IMR-90 (cell line): ENCODE results near the gene PPP1R14C. TPM values are rescaled to one million over a fixed set of nuclear protein-coding genes. Genes with fewer than 3 reads are reported as not detected.

Experiments
- ATAC-seq: fragments of 200-7000 bp; cut with Tn5 transposase; 2 replicates; pipeline ENCODE4 v1.9.1; 2020; ENCODE audit warnings: low read depth, mild to moderate bottlenecking, moderate library complexity
- BruUV-seq: library from RNA; stranded (reverse); fragments of 400-500 nt; replicated peaks from 2 replicates; lab custom pipeline; 2021; lab: Mats Ljungman, UMichigan
- CTCF ChIA-PET: fragments of 300-600 bp; formaldehyde crosslinking; extraction: SDS; loops from one replicate; lab custom pipeline; 2021; ENCODE audit warnings: antibody characterized with exemption; lab: Yijun Ruan, JAX
- POLR2A ChIA-PET: fragments of 300-600 bp; sonication (Branson Sonifier 250); formaldehyde crosslinking; loops from one replicate; lab custom pipeline; 2022; ENCODE audit warnings: antibody characterized with exemption; ENCODE audit not compliant: unreplicated experiment; lab: Charles Lee
- DNase-seq: peaks from one replicate; pipeline ENCODE4 v3.0.0; 2013
- H2AFZ ChIP-seq: replicated peaks from 2 replicates; pipeline ENCODE3; 2013; ENCODE audit warnings: low read length, mild to moderate bottlenecking; ENCODE audit not compliant: poor library complexity
- H2AK5ac ChIP-seq: 2 replicates; pipeline ENCODE4 v1.6.1; 2013; ENCODE audit warnings: low read depth, low read length, inconsistent platforms
- H2AK9ac ChIP-seq: replicated peaks from 2 replicates; pipeline ENCODE3; 2013; ENCODE audit warnings: mild to moderate bottlenecking, low read depth, low read length, moderate library complexity; ENCODE audit not compliant: poor library complexity
- H2BK120ac ChIP-seq: 2 replicates; pipeline ENCODE4 v1.6.1; 2013; ENCODE audit warnings: low read depth, low read length, inconsistent platforms
- H2BK15ac ChIP-seq: 3 replicates; pipeline ENCODE4 v1.6.1; 2013; ENCODE audit warnings: low read depth, low read length, inconsistent platforms
- H2BK20ac ChIP-seq: 2 replicates; pipeline ENCODE4 v1.6.1; 2013; ENCODE audit warnings: low read depth, mild to moderate bottlenecking, inconsistent platforms, low read length, moderate library complexity
- H2BK5ac ChIP-seq: 2 replicates; pipeline ENCODE4 v1.6.1; 2013; ENCODE audit warnings: mild to moderate bottlenecking, low read depth, low read length, inconsistent platforms; ENCODE audit not compliant: poor library complexity, severe bottlenecking
- H3K14ac ChIP-seq: replicated peaks from 2 replicates; pipeline ENCODE4 v1.6.1; 2013; ENCODE audit warnings: low read depth, low read length, inconsistent platforms
- H3K18ac ChIP-seq: 2 replicates; pipeline ENCODE4 v1.6.1; 2013; ENCODE audit warnings: low read depth, low read length, control low read depth
- H3K23ac ChIP-seq: 2 replicates; pipeline ENCODE4 v1.6.1; 2013; ENCODE audit warnings: low read depth, low read length, inconsistent platforms
- H3K27ac ChIP-seq: 2 replicates; pipeline ENCODE4 v1.5.1; 2013; ENCODE audit warnings: mild to moderate bottlenecking, control low read depth, low read length; ENCODE audit not compliant: insufficient read depth
- H3K27me3 ChIP-seq: 2 replicates; pipeline ENCODE4 v1.6.1; 2013; ENCODE audit warnings: low read length; ENCODE audit not compliant: control insufficient read depth, insufficient read depth
- H3K36me3 ChIP-seq: 2 replicates; pipeline ENCODE4 v1.6.1; 2013; ENCODE audit warnings: low read length, mixed read lengths; ENCODE audit not compliant: control insufficient read depth, insufficient read depth
- H3K4ac ChIP-seq: 2 replicates; pipeline ENCODE4 v1.6.1; 2013; ENCODE audit warnings: low read depth, low read length, inconsistent platforms
- H3K4me1 ChIP-seq: 2 replicates; pipeline ENCODE4 v1.6.1; 2013; ENCODE audit warnings: low read length, mixed read lengths; ENCODE audit not compliant: control insufficient read depth, insufficient read depth
- H3K4me2 ChIP-seq: 2 replicates; pipeline ENCODE4 v1.6.1; 2013; ENCODE audit warnings: low read depth, mild to moderate bottlenecking, control low read depth, low read length, moderate library complexity
- H3K4me3 ChIP-seq: 2 replicates; pipeline ENCODE4 v1.5.1; 2013; ENCODE audit warnings: low read depth, mild to moderate bottlenecking, control low read depth, low read length, moderate library complexity; ENCODE audit not compliant: insufficient read depth
- H3K56ac ChIP-seq: 2 replicates; pipeline ENCODE4 v1.6.1; 2013; ENCODE audit warnings: low read length, inconsistent platforms; ENCODE audit not compliant: insufficient read depth; ENCODE audit errors: extremely low read depth
- H3K79me1 ChIP-seq, 2 experiments: 2 replicates each; pipeline ENCODE4 v1.6.1; 2013; ENCODE audit warnings: low read length in 2 of 2, inconsistent platforms in 1 of 2, low read depth in 1 of 2
- H3K9ac ChIP-seq: 2 replicates; pipeline ENCODE4 v1.6.1; 2013; ENCODE audit warnings: low read depth, low read length, control low read depth
- H3K9me1 ChIP-seq: 2 replicates; pipeline ENCODE4 v1.6.1; 2013; ENCODE audit warnings: low read length, inconsistent platforms; ENCODE audit not compliant: insufficient read depth
- H3K9me3 ChIP-seq: 2 replicates; pipeline ENCODE4 v1.6.1; 2013; ENCODE audit warnings: low read length; ENCODE audit not compliant: control insufficient read depth, insufficient read depth
- H4K20me1 ChIP-seq: 2 replicates; pipeline ENCODE4 v1.6.1; 2013; ENCODE audit warnings: low read length, inconsistent platforms; ENCODE audit not compliant: insufficient read depth
- H4K5ac ChIP-seq: 2 replicates; pipeline ENCODE4 v1.6.1; 2013; ENCODE audit warnings: mild to moderate bottlenecking, low read depth, low read length, control low read depth
- H4K8ac ChIP-seq, 2 experiments: 2 replicates each; pipeline ENCODE4 v1.6.1; 2013; ENCODE audit warnings: low read depth in 2 of 2, low read length in 2 of 2, control low read depth in 1 of 2, inconsistent platforms in 1 of 2
- H4K91ac ChIP-seq: 2 replicates; pipeline ENCODE4 v1.6.1; 2013; ENCODE audit warnings: low read depth, low read length, inconsistent platforms; ENCODE audit not compliant: insufficient read depth
- BHLHE40 ChIP-seq: fragments of 150-350 bp; IDR thresholded peaks from 2 replicates; pipeline ENCODE4 v1.6.1; 2016; ENCODE audit warnings: mild to moderate bottlenecking, low read depth, low read length
- FOS ChIP-seq: fragments of 150-350 bp; IDR thresholded peaks from 2 replicates; pipeline ENCODE4 v1.6.1; 2016; ENCODE audit warnings: low read depth, low read length
- MAZ ChIP-seq: IDR thresholded peaks from 2 replicates; pipeline ENCODE4 v1.6.1; 2012; ENCODE audit warnings: low read depth, mild to moderate bottlenecking, low read length, improper control_type of control experiment, moderate library complexity, borderline replicate concordance
- RAD21 ChIP-seq: IDR thresholded peaks from 2 replicates; pipeline ENCODE4 v1.6.1; 2012; ENCODE audit warnings: low read length, improper control_type of control experiment
- SMC3 ChIP-seq: fragments of 150-350 bp; IDR thresholded peaks from 2 replicates; pipeline ENCODE4 v1.6.1; 2016; ENCODE audit warnings: low read depth, mild to moderate bottlenecking, antibody characterized with exemption, low read length, moderate library complexity
- USF2 ChIP-seq: fragments of 150-350 bp; IDR thresholded peaks from 2 replicates; pipeline ENCODE4 v1.6.1; 2017; ENCODE audit warnings: mild to moderate bottlenecking, antibody characterized with exemption, low read length, low read depth
- WGBS, 2 experiments: methylation state at CpG; one replicate each; pipeline versions ENCODE4 v1.1.5 to v1.1.7; 2013; ENCODE audit warnings: missing lambda C conversion rate in 2 of 2; ENCODE audit not compliant: insufficient read length in 1 of 2; ENCODE audit errors: extremely low coverage in 2 of 2; 5-methylcytosine and 5-hydroxymethylcytosine counted together
- dilution Hi-C: fragments of 300-500 bp; cut with HindIII; formaldehyde crosslinking; loops from one replicate; pipeline ENCODE4 v1.14.3; 2018; ENCODE audit warnings: low sequenced_read_pairs; ENCODE audit not compliant: unreplicated experiment
- in situ Hi-C: fragments of 300-500 bp; cut with MboI; formaldehyde crosslinking; loops from 3 replicates; pipeline ENCODE4 v1.14.3; 2019; ENCODE audit warnings: low sequenced_read_pairs, inconsistent platforms, mixed read lengths
- intact Hi-C: fragments of 100-400 bp; cut with micrococcal nuclease; formaldehyde crosslinking; loops from 2 replicates; pipeline ENCODE4 v1.10.0; 2022
- polyA plus RNA-seq, 3 experiments: library from polyadenylated mRNA; depleted of rRNA; stranded (reverse); fragments of >200 nt; gene quantifications; 2 replicates each; pipeline ENCODE4 v1.2.3, GENCODE V29; 2012; ENCODE audit warnings: low replicate concordance in 1 of 3
- total RNA-seq: library from RNA; depleted of rRNA; stranded (reverse); fragments of >200 nt; gene quantifications from 2 replicates; pipeline ENCODE4 v1.2.3, GENCODE V29; 2012

PPP1R14C gene
- total and polyA plus RNA-seq, 2 of the 4 experiments (the other 2 are of a cell fraction) = not detected

- no peaks in the 10 kb centered on the region for H3K9me3 ChIP-seq
- H4K20me1 ChIP-seq = no peaks in the 10 kb centered on the region
- no peak overlapping the region for H2BK15ac ChIP-seq
- H2AFZ ChIP-seq = no peak overlapping the region
- intact Hi-C loops = no loop called here
- no peak overlapping the region for H4K8ac ChIP-seq
- no peaks in the 10 kb centered on the region for H3K36me3 ChIP-seq
- H3K4me3 ChIP-seq = no peak overlapping the region
- no peak overlapping the region for H2AK9ac ChIP-seq
- H3K18ac ChIP-seq = no peak overlapping the region
- H3K23ac ChIP-seq = no peak overlapping the region
- no peaks in the 10 kb centered on the region for H3K4me1 ChIP-seq
- no peaks in the 10 kb centered on the region for H3K9me1 ChIP-seq
- no peak overlapping the region for H3K27ac ChIP-seq
- no peak overlapping the region for H2BK120ac ChIP-seq
- no peak overlapping the region for H4K91ac ChIP-seq
- ATAC-seq (peak; percentile 21; the same call in 1 of the 2 replicates), DNase-seq (peak; percentile 16)
- H4K5ac ChIP-seq = no peak overlapping the region
- H3K9ac ChIP-seq = no peak overlapping the region
- dilution Hi-C loops = no loop called here
- in situ Hi-C loops = no loop called here
- peaks cover 8% of the 10 kb centered on the region; the same call in 1 of the 2 replicates for H3K27me3 ChIP-seq
- H2AK5ac ChIP-seq = no peak overlapping the region
- no peak overlapping the region for H2BK20ac ChIP-seq
- BruUV-seq = no TSS peak
- ChIA-PET POLR2A (no interaction called here), CTCF (no interaction called here)
- H3K79me1 ChIP-seq = no peaks in the 10 kb centered on the region
- no peak overlapping the region for H2BK5ac ChIP-seq
- WGBS, 2 experiments = 80% methylated on average over 1 of the region's 3 CpGs; no CpG with 5 or more reads in 1 of the 2 experiments
- H3K56ac ChIP-seq = no peak overlapping the region
- no peak overlapping the region for H3K14ac ChIP-seq
- TF ChIP-seq USF2 = no peak
- no peak for TF ChIP-seq BHLHE40
- TF ChIP-seq SMC3 = no peak
- no peak for TF ChIP-seq RAD21
- TF ChIP-seq FOS = no peak
- TF ChIP-seq MAZ = no peak
- H3K4me2 ChIP-seq = no peak overlapping the region
- no peak overlapping the region for H3K4ac ChIP-seq
Observed at GRCh38 chr6:150191809-150192208, 49.0 kb downstream of the PPP1R14C start.
